Activated CD8-positive, alpha-beta memory T cell treated with anti-CD3 and anti-CD28 coated beads, Interleukin-2, amount 50 U/mL, for 48 hours (primary cell): Measurements from ENCODE around the gene VAMP2.

Source experiments
- DNase-seq: peaks from one replicate; pipeline ENCODE4 v3.0.0-alpha.2; 2020

The VAMP2 gene

DNA sequence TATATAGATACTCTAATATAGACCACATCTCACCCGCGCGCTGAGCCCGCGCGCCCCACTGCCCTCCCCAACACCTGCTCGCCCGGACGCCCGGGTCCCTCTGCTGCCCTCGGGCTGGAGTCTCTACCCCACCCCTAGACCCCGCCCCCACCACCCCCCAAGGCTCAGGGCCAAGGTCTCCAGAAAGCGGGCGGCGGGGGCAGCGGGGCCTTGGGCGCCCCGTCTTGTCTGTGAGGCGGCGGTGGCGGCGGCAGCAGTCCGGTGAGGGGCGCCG, 41.4 kb downstream of the VAMP2 start:
- peak; percentile 65 for DNase-seq

DNA sequence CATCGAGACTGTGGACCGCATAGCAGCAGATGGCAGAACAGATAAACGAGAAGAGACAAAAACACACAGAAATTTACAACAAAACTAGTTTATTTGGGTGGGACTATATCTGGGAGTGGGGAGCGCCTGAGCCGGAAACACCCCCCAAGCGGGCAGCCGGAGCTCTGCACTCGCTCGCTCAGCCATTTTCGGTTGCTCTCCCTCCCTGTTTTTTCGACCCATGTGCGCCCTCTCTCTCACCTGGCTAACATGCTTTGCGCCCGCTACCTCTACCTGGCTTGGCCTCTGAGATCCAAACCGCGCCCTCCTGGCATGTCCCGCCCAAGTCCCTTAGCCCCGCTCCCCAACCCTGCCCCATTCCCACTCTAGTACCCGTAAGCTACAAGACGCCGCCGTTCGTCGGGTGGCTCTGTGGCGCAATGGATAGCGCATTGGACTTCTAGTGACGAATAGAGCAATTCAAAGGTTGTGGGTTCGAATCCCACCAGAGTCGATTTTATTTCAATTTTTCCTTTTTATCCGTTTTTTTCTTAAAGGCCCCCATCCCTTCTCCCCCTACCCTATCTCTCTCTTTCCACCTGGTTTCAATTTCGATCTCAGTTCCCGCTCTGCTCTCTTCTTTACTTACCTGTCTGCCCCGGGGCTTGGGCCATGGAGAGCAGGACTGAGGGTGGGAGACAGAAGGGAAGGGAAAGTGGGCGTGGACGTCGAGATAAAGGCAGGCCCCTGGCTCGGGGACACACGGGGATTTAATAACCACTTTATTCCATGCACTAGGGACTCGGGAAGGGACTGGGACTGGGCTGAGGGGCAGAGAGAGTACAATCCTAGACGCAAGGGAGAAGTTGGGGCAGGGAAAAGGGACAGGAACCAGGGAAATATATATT, 42.0 kb downstream of the VAMP2 start:
- peak; percentile 99 for DNase-seq

DNA sequence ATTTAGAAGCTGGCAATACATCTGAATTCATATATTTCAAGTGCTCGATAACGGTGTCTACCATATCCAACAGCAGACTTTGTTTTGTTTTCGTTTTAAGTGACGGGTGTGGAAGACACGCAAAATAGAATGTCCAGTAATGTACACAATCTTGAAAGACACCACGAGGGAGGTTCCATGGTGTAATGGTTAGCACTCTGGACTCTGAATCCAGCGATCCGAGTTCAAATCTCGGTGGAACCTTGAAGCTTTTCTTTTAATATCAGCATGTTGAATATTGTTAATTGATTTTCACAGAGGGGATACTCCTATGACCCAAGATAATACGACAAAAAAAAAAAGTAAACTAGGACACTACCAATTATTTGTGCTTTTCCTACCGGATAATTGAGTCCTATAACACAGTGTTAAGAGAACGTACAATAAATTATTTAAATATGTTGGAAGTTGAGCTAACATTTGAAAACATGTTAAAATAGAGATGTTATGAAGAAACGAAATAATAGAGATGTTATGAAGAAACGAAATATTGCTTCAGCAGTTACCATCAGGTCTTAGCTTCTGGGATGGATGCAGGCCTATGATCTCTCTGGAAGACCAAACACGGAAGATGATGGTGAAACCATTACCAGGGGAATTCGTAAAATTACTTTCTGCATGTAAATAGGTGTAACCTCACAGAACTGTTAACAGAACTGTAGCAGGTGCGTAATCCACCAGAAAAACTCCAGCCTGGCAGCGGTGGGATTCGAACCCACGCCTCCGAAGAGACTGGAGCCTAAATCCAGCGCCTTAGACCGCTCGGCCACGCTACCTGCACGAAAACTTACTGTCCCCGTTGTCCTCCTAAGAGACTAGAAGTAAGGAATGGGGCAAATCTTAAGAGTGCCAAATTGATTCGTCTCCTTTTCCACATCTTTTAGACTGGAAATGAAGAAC, 42.9 kb downstream of the VAMP2 start:
- DNase-seq, result peak; percentile 99

DNA sequence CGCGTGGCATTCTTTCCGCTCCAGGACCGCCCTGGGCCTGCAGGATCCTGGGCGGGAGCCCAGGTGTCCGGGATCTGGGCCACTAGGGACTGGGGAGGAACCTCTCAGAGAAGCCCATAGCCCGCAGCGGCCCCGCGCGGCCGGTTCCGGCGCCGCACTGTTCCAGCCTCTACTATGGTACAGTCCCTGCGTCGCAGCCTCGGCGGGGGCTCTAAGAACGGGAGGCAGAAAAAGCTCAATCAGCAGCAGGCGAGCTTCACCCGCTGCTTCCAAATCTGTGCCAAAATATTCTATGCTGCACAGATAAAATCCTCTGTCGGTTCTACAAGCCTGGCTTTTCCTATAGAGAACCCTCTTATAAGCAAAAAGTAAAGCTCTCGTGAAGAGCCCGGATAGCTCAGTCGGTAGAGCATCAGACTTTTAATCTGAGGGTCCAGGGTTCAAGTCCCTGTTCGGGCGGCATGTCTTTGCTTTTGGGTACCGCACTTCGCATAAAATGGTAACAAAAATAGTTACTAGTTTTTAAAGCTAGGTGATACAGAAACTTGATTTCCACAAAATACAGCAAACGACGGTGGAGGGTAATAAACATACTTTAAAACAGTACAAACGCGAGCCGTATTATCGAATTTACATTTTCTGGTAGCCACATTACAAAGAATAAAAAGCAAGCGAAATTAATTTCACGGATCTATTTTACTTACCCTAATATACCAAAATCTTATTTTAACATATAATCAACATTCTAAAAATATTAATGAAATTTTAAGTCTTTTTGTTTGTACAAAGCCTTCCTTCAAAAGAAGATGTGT, 43.8 kb downstream of the VAMP2 start:
- peak; percentile 94 for DNase-seq

DNA sequence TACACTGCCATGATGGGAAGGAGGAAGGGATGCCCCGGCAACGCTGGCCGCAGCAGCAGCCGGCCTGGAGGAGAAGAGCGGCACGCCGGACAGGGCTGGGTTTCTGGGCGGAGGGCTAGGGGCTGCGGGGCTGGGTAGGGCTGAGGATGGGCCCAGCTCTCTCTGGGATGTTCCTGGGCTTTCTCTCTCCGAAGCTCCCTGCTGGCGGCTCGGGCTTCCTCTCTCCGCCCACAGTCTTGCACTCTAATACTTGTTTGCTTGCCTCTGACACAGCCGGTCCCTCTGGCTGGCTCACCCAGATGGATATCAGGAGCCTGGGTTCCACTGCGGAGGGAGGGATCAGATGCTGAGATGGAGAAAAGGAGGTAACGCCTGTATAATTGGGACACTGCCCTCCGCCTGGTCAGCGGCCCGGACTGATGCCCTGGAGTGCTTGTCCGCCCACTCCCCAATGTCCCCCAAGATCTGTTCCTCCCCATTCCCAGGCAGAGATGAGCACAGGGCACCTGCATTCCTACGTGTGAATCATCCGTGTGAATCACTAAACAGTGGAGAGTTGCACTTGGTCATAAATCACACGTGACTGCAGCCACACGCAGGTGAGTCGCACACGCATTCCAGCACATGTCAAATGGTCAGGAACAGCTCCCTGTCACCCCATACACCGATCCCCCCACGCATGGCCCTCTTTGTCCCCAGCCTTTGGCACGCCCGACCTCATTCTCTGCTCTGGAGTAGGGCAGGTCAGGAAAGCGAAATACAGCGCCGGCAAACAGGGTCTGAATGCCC, 44.6 kb downstream of the VAMP2 start, which contains the start of gene ALOXE3:
ALOXE3 (minus strand) TSS at position 535 of the 789 bp plus-strand sequence; CDS start at position 11, 524 bp downstream.
- DNase-seq, result no peak

DNA sequence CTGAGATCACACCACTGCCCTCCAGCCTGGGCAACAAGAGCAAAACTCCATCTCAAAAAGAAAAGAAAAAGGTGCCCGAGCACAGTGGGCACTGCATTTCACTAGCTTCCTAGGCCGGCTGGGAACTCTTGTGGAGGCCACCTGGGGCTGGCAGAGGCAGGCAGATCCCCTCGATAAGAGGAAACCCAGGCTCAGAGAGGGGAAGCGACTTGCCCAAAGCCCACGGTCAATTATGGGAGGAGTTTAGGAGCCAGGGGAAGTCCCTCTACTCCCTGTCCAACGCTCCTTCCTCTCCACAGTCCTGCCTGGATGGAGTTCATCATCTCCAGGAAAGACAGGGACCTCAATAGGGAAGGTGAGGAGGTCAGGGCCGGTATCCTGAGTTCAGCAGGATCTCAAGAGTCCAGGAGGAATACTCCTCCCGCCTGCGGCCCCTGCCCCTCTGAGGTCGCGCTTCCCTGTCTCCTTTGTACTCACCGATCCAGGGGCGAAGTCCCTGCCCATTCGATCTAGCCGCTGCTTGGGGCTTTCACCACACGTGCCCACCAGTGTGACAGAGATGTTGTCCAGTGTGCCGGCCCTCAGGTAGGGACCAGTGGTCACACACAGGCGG, 45.3 kb downstream of the VAMP2 start:
- DNase-seq, result no peak

DNA sequence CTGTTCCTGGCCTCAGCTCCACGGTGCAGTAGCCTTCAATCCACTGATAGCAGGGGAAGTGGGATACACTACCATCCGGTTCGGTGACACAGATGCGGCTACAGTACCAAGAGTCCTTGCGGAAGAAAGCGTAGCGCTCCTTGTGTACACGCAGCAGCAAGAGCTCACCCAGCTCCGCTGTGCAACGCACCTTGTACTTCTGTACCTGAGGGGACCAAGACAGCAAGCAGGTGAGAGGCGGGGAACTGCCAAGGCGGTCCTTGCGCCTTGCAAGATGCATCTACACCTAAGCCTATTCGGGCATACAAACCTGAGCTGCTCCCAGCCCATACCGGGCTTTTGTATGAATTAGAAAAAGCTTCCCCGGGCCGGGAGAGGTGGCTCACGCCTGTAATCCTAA, 46.0 kb downstream of the VAMP2 start:
- no peak for DNase-seq

DNA sequence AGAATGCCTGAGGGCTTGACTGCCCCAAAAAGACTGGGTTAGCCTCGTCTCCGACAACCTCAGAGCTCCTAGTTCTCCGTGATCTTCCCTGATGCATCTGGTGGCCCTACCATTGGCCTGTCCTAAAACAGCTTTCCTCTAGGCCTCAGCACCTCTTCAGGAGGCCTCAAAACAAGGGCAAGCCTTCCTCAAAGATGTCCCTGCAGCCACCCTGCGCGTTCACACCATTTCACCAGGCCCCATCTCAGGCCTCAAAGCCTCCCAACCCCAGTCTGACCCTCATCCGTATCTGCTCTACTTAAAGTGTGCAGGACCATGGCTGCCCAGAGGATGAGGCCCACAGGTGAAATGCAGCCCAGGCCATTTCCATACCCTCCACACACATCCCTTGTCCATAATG, 51.8 kb downstream of the VAMP2 start:
- DNase-seq, result no peak

DNA sequence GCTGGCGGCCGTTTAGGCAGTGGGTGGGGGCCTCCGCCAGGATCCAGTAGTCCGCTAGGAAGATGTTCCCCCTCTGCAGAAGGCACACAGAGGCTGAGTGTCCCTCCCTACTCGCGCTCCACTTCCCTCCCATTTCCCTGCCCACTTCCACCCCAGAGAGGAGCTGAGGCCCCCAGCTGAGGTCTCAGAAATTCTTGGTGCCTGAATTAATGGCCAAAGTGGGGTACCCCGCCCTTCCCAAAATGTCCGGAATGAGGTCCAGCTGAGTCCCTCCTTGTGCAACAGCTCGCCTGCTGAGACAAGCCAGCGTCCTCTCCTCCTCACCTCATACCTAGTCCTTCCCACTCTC, 52.3 kb downstream of the VAMP2 start:
- DNase-seq, result no peak

DNA sequence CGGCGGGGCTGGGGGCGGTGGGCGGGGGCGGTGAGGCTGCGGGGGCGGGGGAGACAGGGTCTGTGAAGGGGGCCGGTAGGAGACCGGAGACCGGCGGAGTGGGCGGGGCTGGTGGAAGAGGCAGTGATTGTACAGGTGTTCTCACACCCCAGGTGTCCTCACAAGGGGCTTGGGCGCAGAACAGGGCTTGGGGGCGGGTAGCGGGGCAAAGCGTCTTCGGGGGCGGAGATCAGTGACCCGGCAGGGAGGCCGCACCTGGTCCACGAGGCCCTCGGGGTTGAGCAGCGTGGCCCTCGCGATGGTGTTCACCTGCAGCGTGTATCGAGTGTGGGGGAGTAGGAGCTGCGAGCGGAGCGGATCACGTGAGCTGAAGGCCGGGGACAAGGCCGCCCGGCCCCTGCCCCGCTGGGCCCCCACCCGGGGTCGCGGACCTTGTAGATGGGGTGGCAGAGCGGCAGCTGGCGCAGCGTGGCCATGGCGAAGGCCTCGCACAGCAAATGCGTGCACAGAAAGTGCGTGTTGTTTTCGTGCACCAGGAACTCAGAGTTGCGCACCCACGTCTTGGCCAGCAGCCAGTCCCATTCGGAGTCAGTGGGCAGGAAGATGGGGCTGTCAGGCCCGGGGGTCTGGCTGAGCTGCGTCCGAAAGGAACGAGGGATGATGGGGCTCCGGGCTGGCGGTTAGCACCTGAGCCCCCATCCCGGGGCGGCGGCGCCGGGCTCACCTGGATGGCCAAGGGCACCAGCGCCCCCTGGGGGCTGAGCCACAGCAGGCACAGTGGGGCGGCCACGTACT, 52.9 kb downstream of the VAMP2 start:
- DNase-seq, result peak; percentile 90
